HG02678 (cell line): ENCODE measurements around the gene PRDM2.

Experiments used
- ATAC-seq: cut with Tn5 transposase; IDR thresholded peaks from one replicate; pipeline ENCODE4 v1.9.1; 2021; ENCODE audit warnings: mild to moderate bottlenecking, moderate library complexity; ENCODE audit not compliant: unreplicated experiment

The PRDM2 gene

DNA sequence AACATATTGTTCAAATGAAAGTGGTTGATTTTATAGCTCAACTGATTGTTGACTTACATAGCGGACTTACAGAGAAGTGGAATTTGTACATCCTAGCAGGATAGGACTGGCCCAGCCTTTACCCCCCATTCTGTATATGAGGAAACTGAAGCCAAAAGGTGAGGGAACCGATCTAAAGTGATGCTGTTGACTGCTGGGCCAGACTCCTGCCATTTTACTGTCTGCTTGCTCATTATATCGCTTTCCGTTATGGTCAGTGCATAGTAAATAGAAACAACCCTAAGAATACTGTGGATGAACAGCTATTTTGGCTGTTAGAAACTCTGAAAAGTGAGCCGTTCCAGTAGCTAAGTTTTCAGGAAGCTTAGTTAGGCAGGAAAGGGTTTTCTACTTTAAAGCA, 31.9 kb downstream of the PRDM2 start:
- ATAC-seq, result no peak

DNA sequence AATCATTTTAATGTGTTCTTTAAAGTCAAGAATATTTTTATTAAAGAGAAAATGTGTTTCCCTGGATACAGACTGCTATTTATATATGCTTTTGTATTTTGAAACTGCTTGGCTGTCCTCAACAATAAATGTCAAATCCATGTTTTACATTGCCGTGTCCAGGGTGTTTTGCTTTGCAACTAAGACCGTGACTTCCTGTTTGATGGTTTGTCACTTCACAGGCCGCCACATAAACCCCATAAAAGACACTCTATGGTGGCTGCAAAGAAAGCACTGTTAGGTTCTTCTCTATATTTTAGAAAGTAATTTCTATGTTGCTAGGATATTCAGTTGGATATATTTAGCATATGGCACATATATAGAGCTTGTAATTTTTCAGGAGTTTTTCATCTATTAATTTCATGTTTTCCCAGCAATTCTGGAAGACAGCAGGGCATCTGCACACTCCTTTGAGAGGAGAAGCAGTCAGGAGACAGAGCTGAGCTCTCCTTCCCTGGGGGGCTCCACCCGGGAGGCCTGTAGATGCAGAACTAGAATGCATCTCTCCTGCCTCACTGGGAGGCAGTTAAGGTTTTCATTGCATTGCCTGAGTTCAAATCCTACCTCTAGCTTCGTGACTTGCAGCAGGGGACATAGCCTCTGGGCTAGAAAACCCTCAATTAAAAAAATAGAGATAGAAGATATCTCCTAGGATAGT, 33.1 kb downstream of the PRDM2 start:
- no peak for ATAC-seq

DNA sequence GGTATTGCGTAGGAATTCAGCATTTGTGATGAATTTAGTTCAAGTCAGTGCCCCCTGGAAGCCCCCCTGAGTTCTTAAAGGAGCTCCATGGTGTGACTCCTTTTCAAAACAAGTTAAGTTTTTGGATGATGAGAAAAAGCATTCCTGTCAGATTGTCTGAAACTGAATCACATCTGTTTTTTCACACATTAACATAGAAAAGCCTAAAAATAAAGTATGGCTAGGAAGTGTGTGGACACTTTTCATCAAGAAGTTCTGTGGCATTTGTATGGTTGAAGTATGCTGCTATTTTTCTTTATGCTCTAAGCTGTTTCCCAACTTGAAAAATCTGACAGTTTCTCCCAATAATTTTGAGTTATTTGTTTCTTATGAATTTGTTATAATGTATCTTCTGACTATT, 33.7 kb downstream of the PRDM2 start:
- no peak for ATAC-seq

DNA sequence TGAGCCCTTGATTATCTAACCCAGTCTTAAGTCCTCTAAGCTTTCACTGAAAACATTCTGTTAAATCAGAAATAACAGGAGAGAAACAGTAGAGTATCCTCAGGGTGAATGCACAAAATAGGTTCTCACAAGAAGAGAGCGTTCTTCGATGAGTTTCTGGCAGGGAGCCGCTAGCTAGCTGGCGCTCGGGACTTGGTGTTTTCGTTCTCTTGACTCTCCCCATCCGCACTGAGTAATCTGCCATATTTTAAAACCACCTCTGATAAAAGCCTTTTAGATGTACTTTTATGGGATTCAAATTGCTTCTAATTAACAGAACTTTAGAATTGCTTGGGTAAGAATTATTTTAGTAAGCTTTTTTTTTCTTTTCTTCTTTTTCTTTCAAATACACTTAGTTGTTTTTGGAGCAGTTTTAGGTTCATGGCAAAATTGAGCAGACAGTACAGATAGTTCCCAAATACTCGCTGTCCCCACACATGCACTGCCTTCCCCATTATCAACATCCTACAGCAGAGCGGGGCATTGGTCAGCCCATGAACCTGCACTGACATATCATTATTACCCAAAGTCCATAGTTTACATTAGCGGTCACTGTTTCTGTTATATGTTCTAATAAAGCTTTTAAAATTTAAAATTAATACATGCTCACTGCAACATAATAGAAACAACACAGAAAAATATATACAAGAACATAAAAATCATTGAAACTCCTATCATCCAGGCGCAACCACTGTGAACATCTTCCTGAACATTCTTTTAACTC, 35.4 kb downstream of the PRDM2 start:
- ATAC-seq, result no peak

DNA sequence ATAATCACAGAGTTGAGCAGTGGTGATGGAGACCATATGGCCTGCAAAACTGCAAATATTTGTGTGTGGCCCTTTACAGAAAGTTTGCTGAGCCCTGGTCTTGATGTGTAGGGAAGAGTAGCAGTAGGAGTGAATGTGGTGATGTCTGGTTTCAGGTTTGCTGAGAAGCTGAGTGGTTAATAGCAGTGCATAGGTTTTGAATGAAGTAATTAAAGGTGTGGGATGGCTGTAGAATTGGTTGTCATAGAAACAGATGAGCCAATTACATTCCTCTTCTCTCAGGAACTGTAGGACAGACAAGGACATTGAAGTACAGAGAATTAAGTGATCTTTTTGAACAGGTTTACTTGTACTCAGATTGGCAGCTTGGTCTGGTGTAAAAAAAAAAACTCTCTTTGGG, 37.4 kb downstream of the PRDM2 start:
- no peak for ATAC-seq

DNA sequence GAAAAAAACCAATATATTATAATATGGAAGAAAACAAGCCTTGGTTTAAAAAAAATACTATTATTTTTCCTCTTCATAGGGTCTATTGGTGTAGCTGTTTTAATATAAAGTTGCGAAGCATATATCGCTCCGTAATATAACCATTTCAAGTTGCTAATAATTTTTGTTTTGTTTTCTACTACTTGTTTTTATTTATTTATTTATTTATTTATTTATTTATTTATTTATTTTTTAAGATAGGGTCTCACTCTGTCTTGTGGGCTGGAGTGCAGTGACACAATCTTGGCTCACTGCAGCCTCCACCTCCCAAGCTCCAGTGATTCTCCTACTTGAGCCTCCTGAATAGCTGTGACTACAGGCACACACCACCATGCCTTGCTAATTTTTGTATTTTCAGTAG, 46.4 kb downstream of the PRDM2 start:
- ATAC-seq, result no peak

DNA sequence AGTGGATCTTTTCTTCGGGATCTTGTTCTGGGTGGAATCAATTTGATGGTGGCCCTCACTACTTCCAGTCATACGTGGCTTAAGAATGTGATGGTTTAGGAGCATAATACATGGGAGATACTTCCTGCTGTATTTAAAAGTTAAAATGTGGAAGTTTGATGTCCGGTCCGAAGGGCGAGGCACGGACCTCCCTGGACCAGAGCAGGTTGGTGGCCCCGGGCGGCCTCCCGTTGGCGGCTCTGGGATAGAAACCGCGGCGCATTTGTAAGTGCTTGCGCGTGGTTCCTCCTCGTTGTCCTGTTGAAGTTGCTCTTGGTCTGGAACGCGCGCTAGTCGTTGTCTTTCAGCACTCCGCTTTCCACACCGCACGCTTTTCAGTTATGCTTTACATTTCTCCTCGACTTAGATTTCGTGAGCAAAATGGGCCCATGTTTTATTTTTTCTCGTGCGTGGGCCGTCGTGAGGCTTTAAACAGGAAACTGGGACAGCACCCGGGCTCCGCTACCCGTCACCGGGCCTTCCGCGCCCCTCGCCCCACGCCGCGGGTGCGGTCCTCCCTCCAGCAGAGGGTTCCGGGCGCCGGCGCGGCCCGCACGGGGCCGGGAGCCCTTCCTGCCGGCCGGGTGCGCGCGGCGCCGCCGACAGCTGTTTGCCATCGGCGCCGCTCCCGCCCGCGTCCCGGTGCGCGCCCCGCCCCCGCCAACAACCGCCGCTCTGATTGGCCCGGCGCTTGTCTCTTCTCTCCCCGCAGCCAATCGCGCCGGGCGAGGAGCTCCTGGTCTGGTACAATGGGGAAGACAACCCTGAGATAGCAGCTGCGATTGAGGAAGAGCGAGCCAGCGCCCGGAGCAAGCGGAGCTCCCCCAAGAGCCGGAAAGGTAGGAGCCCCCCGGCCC, 48.9 kb downstream of the PRDM2 start:
- ATAC-seq, result peak; percentile 84

DNA sequence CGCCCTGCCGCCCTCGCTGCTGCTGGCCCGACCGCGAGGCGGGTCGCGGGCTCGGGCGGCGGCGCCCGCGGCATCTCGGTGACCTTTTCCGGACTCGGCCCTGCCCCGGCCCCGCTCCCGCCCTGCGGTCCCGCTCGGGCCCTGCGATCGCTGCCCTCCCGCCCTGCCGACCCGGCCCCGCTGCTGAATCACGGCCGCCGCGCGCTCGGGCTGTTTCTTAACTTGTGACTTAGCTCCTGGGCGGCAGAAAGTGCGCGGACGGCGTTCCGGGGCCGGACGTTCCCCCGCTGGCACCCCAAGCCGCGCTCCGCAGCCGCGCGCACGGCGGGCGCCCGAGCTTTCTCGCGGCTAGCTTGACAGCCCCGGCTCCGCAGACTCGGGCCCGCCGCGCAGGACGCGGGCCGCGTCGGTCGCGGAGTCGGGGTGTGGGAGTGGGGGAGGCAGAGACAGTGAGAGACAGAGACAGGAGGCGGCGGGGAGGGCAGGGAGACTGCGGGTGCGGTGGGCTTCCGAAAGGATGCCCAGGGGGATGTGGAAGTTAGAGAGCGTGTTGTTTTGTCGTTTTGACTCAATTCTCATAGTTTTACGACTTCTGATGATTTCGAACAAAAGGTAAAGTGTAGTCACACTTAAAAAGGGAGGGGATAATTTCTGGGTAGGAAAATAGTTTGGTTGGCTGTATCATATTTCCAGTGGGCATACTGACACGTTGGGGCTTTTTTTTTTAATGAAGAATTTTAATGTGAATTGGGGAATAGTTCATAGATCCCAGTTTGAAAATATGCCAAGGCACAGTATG, 49.8 kb downstream of the PRDM2 start:
- ATAC-seq, result no peak

DNA sequence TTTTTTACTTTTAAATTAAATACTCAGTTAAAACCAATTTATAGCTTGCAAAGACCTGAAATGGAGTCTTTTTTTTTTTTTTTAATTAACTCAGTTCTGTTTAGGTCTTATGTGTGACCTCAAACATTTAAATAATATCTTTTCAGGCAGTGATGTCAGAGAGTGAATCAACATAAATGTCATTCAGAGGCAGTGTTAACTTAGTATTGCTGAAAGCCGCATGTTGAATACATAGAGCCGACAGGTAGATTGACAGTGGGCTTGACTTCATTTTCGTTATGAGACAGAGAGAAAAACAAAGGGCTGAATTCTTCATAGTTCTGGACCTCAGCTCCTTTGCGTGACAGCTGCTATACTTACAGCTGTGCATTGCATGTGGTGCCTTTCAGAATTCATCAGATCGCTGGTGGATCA, 51.5 kb downstream of the PRDM2 start:
- no peak for ATAC-seq

DNA sequence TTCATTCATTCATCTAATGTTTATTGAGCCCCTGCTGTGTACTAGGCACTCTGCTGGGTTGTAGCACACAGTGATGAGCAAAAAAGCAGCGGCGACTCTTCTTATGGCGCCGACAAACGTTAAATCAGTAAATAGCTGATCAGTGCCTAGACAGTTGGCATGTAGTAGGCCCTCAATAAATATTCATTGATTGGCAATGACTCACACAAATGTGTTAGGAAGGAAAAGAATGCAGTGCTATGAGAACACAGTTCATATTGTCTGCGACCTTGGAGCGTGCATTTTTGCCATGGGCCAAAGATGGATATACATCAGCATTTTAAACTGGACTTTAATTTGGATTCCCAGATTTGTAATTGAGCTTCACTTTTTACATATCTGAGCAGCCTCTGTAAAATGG, 52.0 kb downstream of the PRDM2 start:
- ATAC-seq, result no peak

DNA sequence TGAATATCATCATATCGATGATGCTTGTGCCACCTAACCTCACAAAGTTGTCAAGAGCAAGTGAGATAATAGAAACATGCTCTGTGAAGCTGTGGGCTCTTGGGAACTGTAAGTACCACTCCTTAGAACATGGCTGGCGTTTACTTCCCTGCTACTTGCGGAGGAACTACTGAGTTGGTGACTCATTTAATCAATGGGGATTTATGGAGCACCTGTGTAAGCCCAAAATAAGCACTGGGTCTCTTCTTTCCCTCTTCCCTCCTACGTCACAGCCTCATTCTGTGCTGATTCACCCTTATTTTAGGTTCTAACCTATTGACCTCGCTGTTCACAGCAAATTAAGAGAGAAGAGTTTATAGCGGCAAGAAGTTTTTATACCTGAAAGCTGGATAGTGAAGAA, 52.9 kb downstream of the PRDM2 start:
- ATAC-seq, result no peak

DNA sequence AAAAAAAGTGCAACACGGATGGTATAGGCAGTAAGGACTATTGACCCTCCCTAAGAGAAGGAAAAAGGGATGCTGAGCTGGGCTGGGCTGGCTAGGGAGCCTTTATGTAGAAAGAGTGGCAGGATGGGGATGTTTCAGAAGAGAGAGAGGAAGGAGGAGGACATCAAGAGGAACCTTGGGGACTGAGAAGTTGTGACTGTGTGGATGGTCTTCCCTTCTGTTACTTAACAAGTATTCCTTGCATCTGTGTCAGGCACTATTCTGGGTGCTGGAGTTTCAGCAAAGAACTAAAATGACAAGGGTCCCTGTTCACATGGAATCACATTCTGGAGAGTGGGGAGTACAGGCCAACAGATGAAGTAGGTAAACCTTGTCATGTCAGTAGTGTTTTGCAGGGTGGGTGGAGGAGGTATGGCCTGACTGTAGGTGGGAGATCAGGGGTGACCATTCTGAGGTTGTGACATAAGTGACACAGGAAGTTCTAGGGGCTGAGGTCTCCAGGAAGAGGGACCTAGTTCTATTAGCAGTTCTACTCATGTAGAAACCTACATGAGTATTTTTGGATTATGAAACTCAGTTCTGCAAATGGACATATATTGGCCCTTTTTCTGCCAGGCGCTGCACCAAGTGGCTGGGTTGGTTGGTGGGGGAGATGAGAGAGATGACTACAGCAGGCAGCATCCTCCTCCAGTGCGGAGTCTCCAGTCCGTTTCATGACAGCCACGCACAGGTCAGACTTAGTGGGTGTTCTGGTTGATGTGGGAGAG, 53.8 kb downstream of the PRDM2 start:
- peak; percentile 32 for ATAC-seq

DNA sequence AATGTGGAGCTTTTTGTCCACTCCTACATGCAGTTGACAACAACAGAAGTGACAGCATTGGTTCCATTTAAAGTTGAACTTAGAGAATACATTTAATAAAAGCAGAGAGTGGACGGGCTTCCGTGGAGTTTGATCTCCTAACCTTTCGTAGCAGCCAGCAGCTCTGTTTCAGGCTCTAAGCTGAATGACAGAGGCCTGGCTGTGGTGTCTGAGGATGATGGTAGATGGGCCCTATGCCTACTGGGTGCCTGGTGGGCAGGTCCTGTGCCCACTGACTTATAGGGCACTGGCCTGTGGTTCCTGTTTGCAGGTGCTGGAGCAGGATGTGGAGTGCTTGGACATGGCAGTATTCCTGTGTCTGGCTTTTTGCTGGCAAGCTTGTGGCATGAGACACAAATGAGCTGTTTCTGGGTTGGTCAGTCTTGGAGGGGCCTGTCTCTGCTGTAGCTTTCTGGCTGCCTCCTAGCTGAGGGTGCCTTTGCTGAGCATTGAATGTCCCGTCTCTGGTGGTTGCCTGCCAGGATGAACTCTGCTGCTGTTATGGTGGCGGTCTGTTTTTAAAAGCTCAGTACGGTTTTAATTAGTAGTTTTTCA, 54.6 kb downstream of the PRDM2 start:
- no peak for ATAC-seq

DNA sequence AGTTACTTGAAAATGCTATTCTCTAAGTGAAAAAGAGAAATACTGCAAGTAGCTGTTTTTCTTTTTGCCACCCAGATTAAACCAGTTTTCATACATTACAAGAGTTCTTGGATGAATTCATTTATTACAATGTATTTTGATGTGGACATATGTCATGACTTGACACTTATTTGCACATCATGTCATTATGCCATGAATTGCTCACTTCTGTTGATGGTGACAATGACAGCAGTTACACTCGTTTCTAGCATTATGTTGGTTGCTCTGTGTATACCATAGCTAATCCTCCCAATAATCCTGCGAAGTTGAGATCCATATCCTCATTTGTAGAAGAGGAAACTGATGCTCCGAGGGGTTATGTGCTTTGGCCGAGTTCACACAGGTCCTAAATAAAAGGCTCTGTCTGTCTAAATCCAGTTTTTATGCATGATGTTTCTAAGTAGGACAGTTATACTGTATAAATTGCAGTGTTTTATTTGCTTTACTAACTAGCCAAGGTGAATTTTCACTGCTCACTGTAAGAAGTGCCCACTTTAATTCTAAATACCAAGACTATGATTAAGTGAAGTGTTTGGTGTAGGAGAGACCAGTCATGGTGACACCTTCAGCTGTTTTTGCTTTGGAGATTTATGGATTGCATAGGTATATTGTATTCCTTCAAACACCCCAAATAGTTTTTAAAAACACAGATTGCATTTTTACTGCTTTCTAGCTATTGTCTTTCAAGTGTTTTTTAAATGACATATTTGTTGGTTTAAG, 56.7 kb downstream of the PRDM2 start:
- no peak for ATAC-seq

DNA sequence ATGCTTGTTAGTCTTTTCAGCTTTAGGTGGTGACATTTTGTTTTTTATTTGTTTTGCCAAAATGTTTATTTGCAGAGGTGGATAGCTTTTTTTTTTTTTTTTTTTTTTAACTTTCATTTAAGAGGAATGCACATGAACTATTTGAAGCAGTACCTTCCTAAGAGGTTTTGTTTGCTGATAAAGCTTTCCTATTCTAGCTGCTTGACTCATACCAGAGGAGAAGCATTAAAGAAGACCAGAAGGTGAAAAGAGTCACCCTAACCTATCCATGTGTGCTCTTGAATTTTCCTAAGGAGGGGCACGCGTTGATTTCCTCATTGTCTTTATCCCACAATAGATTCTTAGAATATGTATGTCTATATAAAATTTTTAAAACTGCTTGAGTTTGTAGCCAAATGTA, 57.7 kb downstream of the PRDM2 start:
- ATAC-seq, result no peak

DNA sequence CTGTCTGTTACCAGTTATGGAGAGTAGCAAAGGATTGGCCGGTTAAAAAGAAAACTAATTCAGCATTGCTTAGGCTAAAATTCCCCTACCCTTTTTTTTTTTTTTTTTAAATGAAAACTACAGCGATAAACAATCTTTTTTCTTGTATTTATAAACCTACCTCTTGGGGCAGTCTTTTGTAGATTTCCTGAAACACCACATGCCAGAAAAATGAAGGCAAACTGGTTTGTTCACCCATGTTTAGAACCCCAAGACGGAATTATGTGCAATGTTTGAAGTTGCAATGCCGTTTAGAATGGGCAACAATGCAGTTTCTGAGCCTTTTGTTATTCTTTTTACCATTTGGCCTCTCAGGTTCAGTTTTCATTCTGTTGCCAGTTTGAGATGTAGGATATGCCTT, 59.1 kb downstream of the PRDM2 start:
- ATAC-seq, result no peak

DNA sequence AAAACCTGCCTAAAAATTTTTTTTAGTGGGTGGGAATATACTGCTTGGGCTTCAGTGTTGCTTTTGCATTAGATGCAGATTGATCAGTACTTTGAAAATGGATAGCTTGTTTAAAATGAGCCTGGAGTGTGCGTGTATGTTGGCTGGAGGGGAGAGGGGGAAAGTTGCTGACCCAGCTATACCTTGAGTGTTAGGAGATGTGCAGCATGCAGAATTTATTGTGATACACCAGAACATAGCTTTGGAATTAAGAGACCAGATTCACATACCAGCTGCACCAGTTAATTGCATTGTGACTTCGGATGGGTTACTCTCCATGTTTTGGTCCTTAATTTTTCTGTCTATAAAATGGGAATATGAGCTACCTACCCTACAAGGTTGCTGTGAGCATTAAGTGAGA, 60.4 kb downstream of the PRDM2 start:
- no peak for ATAC-seq

DNA sequence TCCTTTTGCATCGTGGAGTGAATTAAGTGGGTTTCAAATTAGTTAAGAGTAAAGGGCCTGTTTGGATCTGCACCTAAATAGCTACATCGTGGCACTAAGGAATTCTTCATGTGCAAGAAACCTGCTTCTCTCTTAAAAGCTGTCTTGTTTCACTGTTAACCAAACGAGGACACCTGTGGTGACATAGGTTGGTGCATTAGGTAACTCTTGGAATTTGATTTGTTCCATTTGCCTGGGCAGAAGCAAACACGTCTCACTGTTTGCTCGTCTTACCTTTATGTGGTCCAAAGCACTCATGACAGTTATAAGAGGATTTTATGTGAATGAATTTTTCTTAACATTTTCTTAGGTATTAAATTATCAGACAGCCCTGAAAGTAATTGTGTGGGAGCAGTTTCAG, 60.9 kb downstream of the PRDM2 start:
- ATAC-seq, result no peak

DNA sequence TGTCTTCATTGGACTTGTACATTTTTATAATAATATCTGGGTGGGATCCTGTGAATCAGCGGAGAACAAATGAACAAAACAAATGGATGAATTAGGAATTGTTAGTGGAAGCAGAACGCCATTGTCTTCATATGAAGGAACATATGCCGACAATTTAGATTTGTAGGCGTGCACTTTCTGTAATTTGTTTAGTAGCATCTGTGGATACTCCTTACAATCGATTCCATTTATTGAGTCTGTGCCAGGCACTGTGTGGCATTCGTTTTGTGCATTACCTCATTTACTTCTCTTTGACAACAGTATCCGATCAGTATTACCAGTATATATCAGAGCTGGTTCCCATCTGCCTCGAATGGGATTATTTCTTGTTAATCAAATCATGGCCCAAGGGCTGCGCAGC, 61.9 kb downstream of the PRDM2 start:
- no peak for ATAC-seq
